ENCODE measurements around the gene RPL13A.

DNA sequence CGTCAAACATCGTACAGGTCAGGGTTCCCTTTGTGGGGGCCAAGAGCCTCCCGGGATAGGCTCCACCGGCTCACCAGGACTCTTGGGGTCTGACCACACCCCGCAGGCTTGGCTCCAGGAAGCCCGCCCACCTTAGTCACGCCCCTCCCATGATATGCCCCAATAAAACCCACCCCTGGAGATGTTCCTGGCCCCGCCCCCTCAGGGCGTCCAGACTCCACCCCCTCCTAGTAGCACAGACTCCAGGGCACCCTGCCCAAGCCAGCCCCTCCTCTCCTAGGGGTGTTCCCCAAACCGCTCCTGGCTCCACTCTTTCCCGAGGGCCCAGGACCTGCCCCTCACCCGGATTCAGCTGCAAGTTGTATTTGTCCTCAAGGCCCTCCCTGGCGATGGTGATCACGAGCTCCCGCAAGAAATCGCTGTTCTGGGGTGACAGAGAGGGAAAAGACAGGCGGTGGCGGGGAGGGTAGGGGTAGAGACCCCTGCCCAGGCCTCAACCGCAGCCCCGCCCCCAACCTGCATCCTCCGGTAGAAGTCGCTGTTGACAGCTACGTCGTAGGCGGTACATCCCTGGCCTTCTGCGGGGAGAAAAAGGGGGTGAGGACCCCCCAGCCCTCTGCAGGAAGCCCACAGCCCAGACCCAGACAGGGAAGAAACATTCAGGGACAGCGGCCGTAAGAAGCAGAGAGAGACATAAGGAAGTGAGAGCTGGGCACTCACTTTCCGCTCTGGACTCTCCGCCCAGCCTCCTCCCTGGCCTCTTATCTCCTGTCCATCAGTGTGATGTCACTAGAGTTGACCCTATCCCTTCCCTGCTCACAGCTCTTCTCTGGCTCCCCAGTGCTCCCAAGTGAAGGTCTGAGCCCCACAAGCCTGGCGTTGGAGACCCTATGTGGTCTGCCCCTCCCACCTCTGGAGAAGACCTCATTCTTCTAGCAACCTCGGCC, 39.6 kb upstream of the RPL13A start:
- TF ChIP-seq POLR2AphosphoS5 (IDR thresholded peaks at IDR 0.05; ENCODE audit: borderline replicate concordance, low read depth, low read length): peak; percentile 53
- no peak for TF ChIP-seq EZH2 (IDR thresholded peaks at IDR 0.05)
- no peak for TF ChIP-seq FOXP2 (optimal IDR thresholded peaks at IDR 0.05; ENCODE audit: control extremely low read depth, extremely low read length, insufficient read depth)
